ENCODE measurements around the gene APLF.

APLF gene

DNA sequence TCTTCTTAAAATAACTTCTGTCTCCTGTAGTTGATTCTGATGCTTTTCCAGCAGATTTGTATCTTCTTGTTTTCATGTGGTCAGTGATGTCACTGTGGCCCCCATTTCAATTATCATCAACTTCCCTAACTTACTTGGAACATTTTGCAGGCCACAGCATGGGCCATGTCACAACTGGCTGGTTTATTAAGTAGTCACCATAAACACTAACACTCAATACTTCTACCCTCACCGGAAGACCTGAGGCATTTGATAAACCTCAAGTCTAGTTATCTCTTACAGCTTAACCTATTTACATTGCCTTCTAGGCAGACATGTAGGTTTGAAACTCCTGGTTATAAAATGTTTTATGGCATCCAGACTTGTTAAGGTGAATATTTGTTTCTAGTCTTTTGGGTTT, 138.6 kb downstream of the APLF start:
- TF ChIP-seq, protein P1, sequence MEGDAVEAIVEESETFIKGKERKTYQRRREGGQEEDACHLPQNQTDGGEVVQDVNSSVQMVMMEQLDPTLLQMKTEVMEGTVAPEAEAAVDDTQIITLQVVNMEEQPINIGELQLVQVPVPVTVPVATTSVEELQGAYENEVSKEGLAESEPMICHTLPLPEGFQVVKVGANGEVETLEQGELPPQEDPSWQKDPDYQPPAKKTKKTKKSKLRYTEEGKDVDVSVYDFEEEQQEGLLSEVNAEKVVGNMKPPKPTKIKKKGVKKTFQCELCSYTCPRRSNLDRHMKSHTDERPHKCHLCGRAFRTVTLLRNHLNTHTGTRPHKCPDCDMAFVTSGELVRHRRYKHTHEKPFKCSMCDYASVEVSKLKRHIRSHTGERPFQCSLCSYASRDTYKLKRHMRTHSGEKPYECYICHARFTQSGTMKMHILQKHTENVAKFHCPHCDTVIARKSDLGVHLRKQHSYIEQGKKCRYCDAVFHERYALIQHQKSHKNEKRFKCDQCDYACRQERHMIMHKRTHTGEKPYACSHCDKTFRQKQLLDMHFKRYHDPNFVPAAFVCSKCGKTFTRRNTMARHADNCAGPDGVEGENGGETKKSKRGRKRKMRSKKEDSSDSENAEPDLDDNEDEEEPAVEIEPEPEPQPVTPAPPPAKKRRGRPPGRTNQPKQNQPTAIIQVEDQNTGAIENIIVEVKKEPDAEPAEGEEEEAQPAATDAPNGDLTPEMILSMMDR (IDR thresholded peaks at IDR 0.05; ENCODE audit: control extremely low read depth, extremely low read depth, low read depth, missing control alignments) = no peak
- ChIA-PET POLR2A (no interaction called here), CTCF (interaction anchor here (1.1 to 2.9 kb wide), 2 partner anchors 11 to 18 kb away, joined by 3 to 12 read pairs; no protein-coding TSS in a partner anchor)
- no peak for DNase-seq (ENCODE audit: extremely low spot score)

DNA sequence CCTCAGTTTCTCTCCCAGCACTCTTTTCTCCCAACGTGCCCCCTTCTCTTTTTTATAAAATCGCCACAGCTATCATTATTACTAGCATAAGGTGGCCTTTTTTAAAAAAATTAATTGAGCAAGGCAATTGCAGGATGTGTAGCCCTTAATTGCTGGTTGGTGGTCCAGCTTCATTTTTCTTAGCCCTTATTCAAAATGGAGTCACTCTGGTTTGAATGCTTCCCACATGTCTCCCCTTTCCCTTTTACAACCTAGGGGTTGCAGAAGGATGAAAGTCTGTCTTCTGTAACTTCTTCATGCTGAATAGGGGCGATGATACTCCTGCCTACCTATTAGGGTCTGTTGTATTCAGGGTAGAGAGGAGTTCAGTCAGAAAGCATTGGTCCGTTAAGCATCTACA, 139.4 kb downstream of the APLF start:
- POLR2A ChIA-PET = no interaction called here
- CTCF ChIA-PET = interaction anchor here (1.0 to 2.9 kb wide), 3 partner anchors 11 to 58 kb away, joined by 3 to 12 read pairs (median 3); no protein-coding TSS in a partner anchor
- DNase-seq (ENCODE audit: extremely low spot score) = no peak
- TF ChIP-seq, protein P1 (IDR thresholded peaks at IDR 0.05; ENCODE audit: control extremely low read depth, extremely low read depth, low read depth, missing control alignments) = no peak

- POLR2A ChIA-PET = no interaction called here
- TF ChIP-seq, protein P1 (IDR thresholded peaks at IDR 0.05; ENCODE audit: control extremely low read depth, extremely low read depth, low read depth, missing control alignments) = no peak
- CTCF ChIA-PET = interaction anchor here (0.7 to 2.9 kb wide), 4 partner anchors 9 to 60 kb away, joined by 3 to 12 read pairs (median 3); no protein-coding TSS in a partner anchor
- no peak for DNase-seq (ENCODE audit: extremely low spot score)
Measured at GRCh38 chr2:68607837-68608236, 140.5 kb downstream of the APLF start.

GRCh38 chr2:68612765-68613519, 145.6 kb downstream of the APLF start:
- no peak for DNase-seq (ENCODE audit: extremely low spot score)
- CTCF ChIA-PET = interaction anchor here (1.3 kb wide), 1 partner anchor 18 kb away, joined by 8 read pairs; no protein-coding TSS in a partner anchor
- POLR2A ChIA-PET = no interaction called here
- TF ChIP-seq, protein P1 (IDR thresholded peaks at IDR 0.05; ENCODE audit: control extremely low read depth, extremely low read depth, low read depth, missing control alignments) = no peak

DNA sequence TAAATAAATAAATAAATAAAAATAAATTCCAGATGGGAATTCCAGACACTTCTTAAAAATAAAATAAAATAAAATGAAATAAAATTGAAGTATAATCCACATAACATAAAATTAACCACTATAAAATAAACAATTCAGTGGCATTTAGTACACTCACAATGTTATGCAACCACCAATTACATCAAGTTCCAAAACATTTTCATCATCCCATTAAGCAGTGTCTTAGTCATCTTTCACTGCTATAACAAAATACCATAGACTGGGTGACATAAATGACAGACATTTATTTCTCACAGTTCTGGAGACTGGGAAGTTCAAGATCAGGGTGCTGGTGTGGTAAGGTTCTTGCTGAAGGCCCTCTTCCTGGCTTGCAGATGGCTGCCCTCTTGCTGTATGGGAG, 153.4 kb downstream of the APLF start:
- TF ChIP-seq, protein P1 (IDR thresholded peaks at IDR 0.05; ENCODE audit: control extremely low read depth, extremely low read depth, low read depth, missing control alignments) = no peak
- ChIA-PET POLR2A (no interaction called here), CTCF (no interaction called here)
- DNase-seq (ENCODE audit: extremely low spot score) = no peak

GRCh38 chr2:68623820-68624219, 156.4 kb downstream of the APLF start:
- TF ChIP-seq, protein P1 (IDR thresholded peaks at IDR 0.05; ENCODE audit: control extremely low read depth, extremely low read depth, low read depth, missing control alignments) = no peak
- ChIA-PET CTCF (interaction anchor here (1.3 to 1.6 kb wide), 2 partner anchors 18 to 19 kb away, joined by 3 read pairs; partner anchors contain the start of gene PROKR1), POLR2A (no interaction called here)
- no peak for DNase-seq (ENCODE audit: extremely low spot score)
